Measurements from ENCODE around the gene ALOXE3. TPM values are rescaled to one million over a fixed set of nuclear protein-coding genes. Genes with fewer than 3 reads are reported as not detected.

The ALOXE3 gene
- total RNA-seq, 1 donor from 2014 or later = not detected

- Histone ChIP-seq H3K9me3 (no peaks in the 10 kb centered on the region), H3K4me1 (peaks cover 9% of the 10 kb centered on the region), H3K4me3 (no peak overlapping the region), H3K36me3 (no peaks in the 10 kb centered on the region), H3K27ac (no peak overlapping the region), H3K27me3 (peaks cover 9% of the 10 kb centered on the region)
- no peak for DNase-seq
- ATAC-seq = no peak
- no peak for TF ChIP-seq CTCF (IDR thresholded peaks at IDR 0.05)
- intact Hi-C loops (cut with DNase I) = no loop called here
These were observed 15.6 kb upstream of the ALOXE3 start for GRCh38 chr17:8133941-8134340.

GRCh38 chr17:8133399-8133798, 15.1 kb upstream of the ALOXE3 start:
- H3K9me3 ChIP-seq = no peaks in the 10 kb centered on the region
- H3K36me3 ChIP-seq = no peaks in the 10 kb centered on the region
- no peak for TF ChIP-seq CTCF (IDR thresholded peaks at IDR 0.05)
- peaks cover 5% of the 10 kb centered on the region for H3K4me1 ChIP-seq
- H3K27ac ChIP-seq = no peak overlapping the region
- H3K4me3 ChIP-seq = no peak overlapping the region
- peak; percentile 11 for ATAC-seq
- intact Hi-C loops (cut with DNase I) = no loop called here
- peaks cover 9% of the 10 kb centered on the region for H3K27me3 ChIP-seq
- no peak for DNase-seq

- DNase-seq = no peak
These were observed 13.6 kb upstream of the ALOXE3 start for GRCh38 chr17:8131844-8132441.

GRCh38 chr17:8128125-8128784, 9.9 kb upstream of the ALOXE3 start:
- H3K36me3 ChIP-seq = no peaks in the 10 kb centered on the region
- H3K27me3 ChIP-seq = peaks cover 23% of the 10 kb centered on the region
- H3K9me3 ChIP-seq = no peaks in the 10 kb centered on the region
- intact Hi-C loops (cut with DNase I) = no loop called here
- no peak for ATAC-seq
- no peak for TF ChIP-seq CTCF (IDR thresholded peaks at IDR 0.05)
- no peak overlapping the region for H3K27ac ChIP-seq
- H3K4me1 ChIP-seq = peaks cover 35% of the 10 kb centered on the region
- H3K4me3 ChIP-seq = no peak overlapping the region
- no peak for DNase-seq

More at GRCh38 chr17:8131844-8132441, 13.6 kb upstream of the ALOXE3 start:
- peaks cover 5% of the 10 kb centered on the region for H3K4me1 ChIP-seq
- no peak for TF ChIP-seq CTCF (IDR thresholded peaks at IDR 0.05)
- no peak overlapping the region for H3K27ac ChIP-seq
- intact Hi-C loops (cut with DNase I) = no loop called here
- no peak overlapping the region for H3K4me3 ChIP-seq
- H3K27me3 ChIP-seq = peaks cover 9% of the 10 kb centered on the region
- no peak for ATAC-seq
- H3K36me3 ChIP-seq = no peaks in the 10 kb centered on the region
- no peaks in the 10 kb centered on the region for H3K9me3 ChIP-seq

- peaks cover 30% of the 10 kb centered on the region for H3K27me3 ChIP-seq
These were observed 8.3 kb upstream of the ALOXE3 start for GRCh38 chr17:8126491-8127066.

More at GRCh38 chr17:8126491-8127066, 8.3 kb upstream of the ALOXE3 start:
- Histone ChIP-seq H3K9me3 (no peaks in the 10 kb centered on the region), H3K36me3 (no peaks in the 10 kb centered on the region), H3K27ac (no peak overlapping the region), H3K4me1 (peaks cover 49% of the 10 kb centered on the region), H3K4me3 (peak overlapping the region; percentile 64)
- TF ChIP-seq CTCF (IDR thresholded peaks at IDR 0.05) = no peak
- intact Hi-C loops (cut with DNase I) = no loop called here
- DNase-seq = peak; percentile 74
- ATAC-seq = peak; percentile 65
